ENCODE results near the gene ST8SIA5. TPM values are rescaled to one million over a fixed set of nuclear protein-coding genes. Genes with fewer than 3 reads are reported as not detected.

Gene ST8SIA5
- polyA plus RNA-seq, 1 experiment, result not detected

GRCh38 chr18:46619559-46619958 lies 137.3 kb downstream of the ST8SIA5 start:
- no peaks in the 10 kb centered on the region for H3K27me3 ChIP-seq (ENCODE audit: control insufficient read depth, insufficient read depth, low read length)
- no peak overlapping the region for H3K4me3 ChIP-seq (ENCODE audit: low read depth, low read length)
- DNase-seq (ENCODE audit: low read depth), result no peak
- ChIA-PET CTCF (no interaction called here), POLR2A (no interaction called here)
- no peaks in the 10 kb centered on the region for H3K36me3 ChIP-seq (ENCODE audit: control insufficient read depth, insufficient read depth, low read length)
- TF ChIP-seq CTCF (IDR thresholded peaks at IDR 0.05; ENCODE audit: insufficient read depth, low read depth, low read length), result no peak

Small RNA genes within 50 kb of the gene (small RNA-seq; reads per million reads assigned to genes)
- gene AC090311.1 (ENCODE audit: insufficient read length, low read depth, low replicate concordance), result not detected

Other genes with a start within 250 kb of the ST8SIA5 start
- gene LOXHD1, start 99.8 kb downstream of the ST8SIA5 start, polyA plus RNA-seq (2011; rRNA removed), result not detected in 2 replicates
- gene PIAS2, start 160.5 kb upstream of the ST8SIA5 start, polyA plus RNA-seq (2011; rRNA removed), result 5.5 and 5.6 TPM in 2 replicates
- gene KATNAL2, start 160.5 kb upstream of the ST8SIA5 start, polyA plus RNA-seq (2011; rRNA removed), result 1.3 and 1.8 TPM in 2 replicates